Ectodermal cell (in vitro differentiated cells): ENCODE results near the gene C22orf15.

Experiments used
- H3K27ac ChIP-seq: 2 replicates; pipeline ENCODE4 v1.7.0; 2013; ENCODE audit warnings: mild to moderate bottlenecking, low read depth, low read length; ENCODE audit not compliant: insufficient read depth, poor library complexity, severe bottlenecking
- H3K27me3 ChIP-seq: 2 replicates; pipeline ENCODE4 v1.7.0; 2013; ENCODE audit warnings: mild to moderate bottlenecking, low read length; ENCODE audit not compliant: insufficient read depth, control insufficient read depth, poor library complexity, severe bottlenecking
- H3K36me3 ChIP-seq: one replicate; pipeline ENCODE4 v1.7.0; 2013; ENCODE audit warnings: low read length; ENCODE audit not compliant: control insufficient read depth, insufficient read depth
- H3K4me1 ChIP-seq: one replicate; pipeline ENCODE4 v1.7.0; 2013; ENCODE audit warnings: low read length; ENCODE audit not compliant: control insufficient read depth, insufficient read depth
- H3K4me3 ChIP-seq: 2 replicates; pipeline ENCODE4 v1.7.0; 2013; ENCODE audit warnings: low read depth, low read length, control low read depth; ENCODE audit not compliant: insufficient read depth
- H3K9me3 ChIP-seq: 2 replicates; pipeline ENCODE4 v1.7.0; 2013; ENCODE audit warnings: mild to moderate bottlenecking, low read length, moderate library complexity; ENCODE audit not compliant: control insufficient read depth
- WGBS, 2 experiments: methylation state at CpG; one replicate each; pipeline ENCODE4 v1.1.7; 2013; ENCODE audit warnings: missing lambda C conversion rate in 2 of 2; 5-methylcytosine and 5-hydroxymethylcytosine counted together

C22orf15 gene

GRCh38 chr22:23780146-23780748, 17.5 kb downstream of the C22orf15 start:
- Histone ChIP-seq H3K9me3 (no peaks in the 10 kb centered on the region), H3K4me1 (no peaks in the 10 kb centered on the region), H3K36me3 (no peaks in the 10 kb centered on the region), H3K27ac (no peak overlapping the region), H3K4me3 (no peak overlapping the region), H3K27me3 (no peaks in the 10 kb centered on the region)
- 89% methylated on average over 20 of the region's 20 CpGs for WGBS, 2 experiments

- Histone ChIP-seq H3K27ac (no peak overlapping the region), H3K27me3 (no peaks in the 10 kb centered on the region), H3K36me3 (no peaks in the 10 kb centered on the region), H3K4me3 (no peak overlapping the region), H3K9me3 (no peaks in the 10 kb centered on the region), H3K4me1 (peaks cover 1% of the 10 kb centered on the region)
- WGBS, 2 experiments = 86 to 88% methylated on average over 15 of the region's 15 CpGs
Observed at GRCh38 chr22:23781065-23781464, 18.3 kb downstream of the C22orf15 start.

- H3K9me3 ChIP-seq = no peaks in the 10 kb centered on the region
- no peak overlapping the region for H3K27ac ChIP-seq
- no peaks in the 10 kb centered on the region for H3K27me3 ChIP-seq
- no peaks in the 10 kb centered on the region for H3K36me3 ChIP-seq
- 88% methylated on average over 14 of the region's 14 CpGs for WGBS, 2 experiments
- H3K4me1 ChIP-seq = peaks cover 4% of the 10 kb centered on the region
- H3K4me3 ChIP-seq = no peak overlapping the region
Observed at GRCh38 chr22:23781511-23782183, 18.9 kb downstream of the C22orf15 start.

- Histone ChIP-seq H3K4me3 (no peak overlapping the region), H3K36me3 (no peaks in the 10 kb centered on the region), H3K9me3 (no peaks in the 10 kb centered on the region), H3K27ac (no peak overlapping the region), H3K4me1 (peaks cover 4% of the 10 kb centered on the region), H3K27me3 (no peaks in the 10 kb centered on the region)
- WGBS, 2 experiments = 94 to 96% methylated on average over 16 of the region's 16 CpGs
Observed at GRCh38 chr22:23782252-23782651, 19.5 kb downstream of the C22orf15 start.

- Histone ChIP-seq H3K4me1 (peaks cover 4% of the 10 kb centered on the region), H3K27me3 (no peaks in the 10 kb centered on the region), H3K4me3 (no peak overlapping the region), H3K9me3 (no peaks in the 10 kb centered on the region), H3K27ac (no peak overlapping the region), H3K36me3 (no peaks in the 10 kb centered on the region)
- WGBS, 2 experiments = 89 to 92% methylated on average over 1 of the region's 1 CpG
Observed at GRCh38 chr22:23782703-23783102, 19.9 kb downstream of the C22orf15 start.

- Histone ChIP-seq H3K9me3 (no peaks in the 10 kb centered on the region), H3K4me1 (peaks cover 5% of the 10 kb centered on the region), H3K4me3 (no peak overlapping the region), H3K36me3 (no peaks in the 10 kb centered on the region), H3K27ac (no peak overlapping the region), H3K27me3 (no peaks in the 10 kb centered on the region)
- WGBS, 2 experiments = 86 to 88% methylated on average over 15 of the region's 15 CpGs
Observed at GRCh38 chr22:23783265-23784150, 20.7 kb downstream of the C22orf15 start.

- WGBS, 2 experiments = 90 to 93% methylated on average over 8 of the region's 8 CpGs
- Histone ChIP-seq H3K4me3 (no peak overlapping the region), H3K4me1 (peaks cover 12% of the 10 kb centered on the region), H3K27ac (no peak overlapping the region), H3K27me3 (no peaks in the 10 kb centered on the region), H3K9me3 (no peaks in the 10 kb centered on the region), H3K36me3 (no peaks in the 10 kb centered on the region)
Observed at GRCh38 chr22:23784215-23784732, 21.5 kb downstream of the C22orf15 start.

- whole genome bisulfite sequencing, 2 experiments = 83 to 87% methylated on average over 9 of the region's 9 CpGs
- Histone ChIP-seq H3K27me3 (no peaks in the 10 kb centered on the region), H3K4me1 (peaks cover 12% of the 10 kb centered on the region), H3K9me3 (no peaks in the 10 kb centered on the region), H3K36me3 (no peaks in the 10 kb centered on the region), H3K4me3 (peak overlapping the region; percentile 93), H3K27ac (peak overlapping the region; percentile 100)
Observed at GRCh38 chr22:23786261-23786710, 23.5 kb downstream of the C22orf15 start.

GRCh38 chr22:23786752-23787599, 24.2 kb downstream of the C22orf15 start, which contains the start of gene SMARCB1:
TSS of gene SMARCB1 (plus strand) at chr22:23786966. CDS start at chr22:23787170, 204 bp downstream.
- H3K36me3 ChIP-seq = peaks cover 3% of the 10 kb centered on the region
- WGBS, 2 experiments = 0% methylated on average over 97 of the region's 97 CpGs
- no peaks in the 10 kb centered on the region for H3K9me3 ChIP-seq
- peak within 1 kb of the TSS; percentile 100 for H3K27ac ChIP-seq
- H3K4me3 ChIP-seq = peak within 1 kb of the TSS; percentile 93
- H3K27me3 ChIP-seq = no peaks in the 10 kb centered on the region
- peaks cover 12% of the 10 kb centered on the region for H3K4me1 ChIP-seq
